HepG2 (cell line): ENCODE measurements around the gene NMRAL1. TPM values are rescaled to one million over a fixed set of nuclear protein-coding genes. Genes with fewer than 3 reads are reported as not detected.

ENCODE experiments used
- GFI1 ChIP-seq: sonication (generic); formaldehyde crosslinking; IDR thresholded peaks from 2 replicates; pipeline ENCODE4 v1.5.0; 2020; ENCODE audit warnings: missing genetic modification reagents, mild to moderate bottlenecking, borderline replicate concordance
- GTF3A ChIP-seq: sonication (generic); formaldehyde crosslinking; conservative IDR thresholded peaks from 2 replicates; pipeline ENCODE4 v1.4.0; 2020; ENCODE audit warnings: mild to moderate bottlenecking, missing genetic modification reagents
- HBP1 ChIP-seq: IDR thresholded peaks from 2 replicates; pipeline ENCODE4 v1.6.1; 2016; ENCODE audit warnings: low read depth, control low read depth
- HCFC1 ChIP-seq: fragments of 150-350 bp; IDR thresholded peaks from 2 replicates; pipeline ENCODE4 v1.6.1; 2014; ENCODE audit warnings: low read depth, low read length
- KLF13 ChIP-seq: sonication (generic); formaldehyde crosslinking; IDR thresholded peaks from 2 replicates; pipeline ENCODE4 v1.4.0; 2020; ENCODE audit warnings: mild to moderate bottlenecking, missing genetic modification reagents
- MAFK ChIP-seq, 2 experiments: IDR thresholded peaks in 1 of 2; conservative IDR thresholded peaks in 1 of 2; 2 replicates each; pipeline ENCODE4 v1.6.1; 2011; ENCODE audit warnings: improper control_type of control experiment in 2 of 2, low read length in 2 of 2
- NR2F1 ChIP-seq, 2 experiments: fragments of 450-650 bp in 1 of 2; formaldehyde crosslinking in 1 of 2; IDR thresholded peaks; 2 replicates each; pipeline versions ENCODE4 v1.5.0 to v1.6.1; 2016 to 2020; ENCODE audit warnings: mild to moderate bottlenecking in 1 of 2, missing compliant biosample characterization in 1 of 2, missing genetic modification reagents in 1 of 2, moderate library complexity in 1 of 2
- PLRG1 ChIP-seq: fragments of 450-650 bp; conservative IDR thresholded peaks from 2 replicates; pipeline ENCODE4 v1.6.1; 2016
- PTBP1 ChIP-seq: fragments of 200-400 bp; formaldehyde crosslinking; IDR thresholded peaks from 2 replicates; pipeline ENCODE4 v1.6.1; 2018; ENCODE audit warnings: low read length, low read depth; ENCODE audit not compliant: poor library complexity, severe bottlenecking
- SMAD3 ChIP-seq: sonication (generic); formaldehyde crosslinking; IDR thresholded peaks from 2 replicates; pipeline ENCODE4 v1.4.0; 2020; ENCODE audit warnings: missing genetic modification reagents
- ZBTB44 ChIP-seq: sonication (generic); formaldehyde crosslinking; IDR thresholded peaks from 2 replicates; pipeline ENCODE4 v1.4.0; 2020; ENCODE audit warnings: missing genetic modification reagents
- ZFP41 ChIP-seq: sonication (generic); formaldehyde crosslinking; IDR thresholded peaks from 2 replicates; pipeline ENCODE4 v1.4.0; 2020; ENCODE audit warnings: mild to moderate bottlenecking, missing genetic modification reagents, borderline replicate concordance
- ZMYM4 ChIP-seq: sonication (generic); formaldehyde crosslinking; IDR thresholded peaks from 2 replicates; pipeline ENCODE4 v1.8.1; 2023; ENCODE audit warnings: mild to moderate bottlenecking, missing genetic modification reagents
- ZNF10 ChIP-seq: sonication (generic); formaldehyde crosslinking; IDR thresholded peaks from 2 replicates; pipeline ENCODE4 v1.4.0; 2020; ENCODE audit warnings: mild to moderate bottlenecking, low read depth, missing genetic modification reagents, borderline replicate concordance
- ZNF101 ChIP-seq: sonication (generic); formaldehyde crosslinking; IDR thresholded peaks from 2 replicates; pipeline ENCODE4 v1.4.0; 2020; ENCODE audit warnings: mild to moderate bottlenecking, low read depth, missing genetic modification reagents, borderline replicate concordance
- ZNF451 ChIP-seq: sonication (generic); formaldehyde crosslinking; IDR thresholded peaks from 2 replicates; pipeline ENCODE4 v1.5.0; 2020; ENCODE audit warnings: mild to moderate bottlenecking, missing genetic modification reagents
- ZNF577 ChIP-seq: sonication (generic); formaldehyde crosslinking; IDR thresholded peaks from 2 replicates; pipeline ENCODE4 v1.4.0; 2020; ENCODE audit warnings: mild to moderate bottlenecking, low read depth, missing genetic modification reagents, borderline replicate concordance
- ZXDC ChIP-seq: sonication (generic); formaldehyde crosslinking; IDR thresholded peaks from 2 replicates; pipeline ENCODE4 v1.5.0; 2020; ENCODE audit warnings: mild to moderate bottlenecking, missing genetic modification reagents
- polyA plus RNA-seq, 8 experiments: library from polyadenylated mRNA; depleted of rRNA in 3 of 8; stranded (reverse) in 7 of 8; unstranded in 1 of 8; fragments of >200 nt; fragmentation: Illumina TruSeq in 4 of 8; extraction: Trizol in 4 of 8; gene quantifications; 2 replicates each; pipeline versions ENCODE4 v1.2.1 to v1.2.3, GENCODE V29; 2011 to 2016; ENCODE audit warnings: low read depth in 4 of 8, missing spikeins in 1 of 8, mixed read lengths in 1 of 8; ENCODE audit not compliant: insufficient read depth in 1 of 8
- total RNA-seq, 5 experiments: library from RNA; depleted of rRNA; stranded (reverse); fragments of >200 nt; fragmentation: Illumina TruSeq; extraction: Trizol; gene quantifications; 2 replicates each; pipeline ENCODE4 v1.2.3, GENCODE V29; 2016; ENCODE audit warnings: low read depth in 1 of 5

The NMRAL1 gene
- total and polyA plus RNA-seq, 2 of the 13 experiments (the other 11 are each of a cell fraction or from before 2014, with no cell fraction given): 30.8 to 33.1 TPM

- TF ChIP-seq ZNF451 (CRISPR knock-in tag): peak; percentile 63; the same call in 1 of the 2 replicates
- TF ChIP-seq HCFC1: no peak; the same call in 1 of the 2 replicates
- no peak for TF ChIP-seq KLF13 (CRISPR knock-in tag)
- no peak for TF ChIP-seq PLRG1
- TF ChIP-seq NR2F1 (CRISPR knock-in tag; IDR thresholded peaks at IDR 0.05): no peak; a peak in 1 of 4 replicates
- TF ChIP-seq ZFP41 (CRISPR knock-in tag): peak; percentile 88
- TF ChIP-seq ZNF101: no peak
- no peak for TF ChIP-seq ZNF577
- peak; percentile 64 for TF ChIP-seq ZMYM4 (CRISPR knock-in tag)
- 0 out of 2 replicates have a peak, but pooled peaks have one; percentile 42 for TF ChIP-seq GFI1
- TF ChIP-seq GTF3A (CRISPR knock-in tag): no peak
- TF ChIP-seq ZXDC (CRISPR knock-in tag): peak; percentile 82
- 0 out of 2 replicates have a peak, but pooled peaks have one; percentile 28 for TF ChIP-seq ZBTB44 (CRISPR knock-in tag)
- peak; percentile 61; the same call in 1 of the 2 replicates for TF ChIP-seq HBP1
- no peak for TF ChIP-seq ZNF10
- TF ChIP-seq PTBP1: no peak
- no peak for TF ChIP-seq MAFK (conservative IDR thresholded peaks at IDR 0.05 in 1 of 2, IDR thresholded peaks at IDR 0.05 in 1 of 2; ENCODE audit: low read length in 2 of 2)
- no peak for TF ChIP-seq SMAD3
These were observed 1.7 kb upstream of the NMRAL1 start, which contains the start of gene HMOX2 (continued) for GRCh38 chr16:4475880-4476788.
